Liver (tissue), 9 donors: ENCODE data around the gene APEX1. TPM values are rescaled to one million over a fixed set of nuclear protein-coding genes. Genes with fewer than 3 reads are reported as not detected.

Experiments used
- DNase-seq: peaks from one replicate; pipeline ENCODE4 v3.0.0-alpha.2; 2017; ENCODE audit warnings: low spot score
- H3K27ac ChIP-seq, 2 donors: one replicate each; pipeline ENCODE4 v1.7.0; 2013; ENCODE audit warnings: inconsistent platforms in 2 of 2, low read length in 2 of 2, control low read depth in 1 of 2, low read depth in 1 of 2, mild to moderate bottlenecking in 1 of 2
- H3K27me3 ChIP-seq, 4 donors: one replicate each; pipeline versions ENCODE4 v1.6.1 to v1.7.0; 2013; ENCODE audit warnings: low read length in 3 of 4, inconsistent platforms in 1 of 4, mild to moderate bottlenecking in 1 of 4, moderate library complexity in 1 of 4; ENCODE audit not compliant: control insufficient read depth in 4 of 4, insufficient read depth in 4 of 4
- H3K36me3 ChIP-seq, 4 donors: one replicate each; pipeline versions ENCODE4 v1.6.1 to v1.7.0; 2013; ENCODE audit warnings: low read length in 3 of 4, mild to moderate bottlenecking in 3 of 4, low read depth in 1 of 4, moderate library complexity in 1 of 4; ENCODE audit not compliant: control insufficient read depth in 4 of 4, insufficient read depth in 3 of 4
- H3K4me1 ChIP-seq, 4 donors: one replicate each; pipeline versions ENCODE4 v1.6.1 to v1.7.0; 2013; ENCODE audit warnings: low read length in 3 of 4, mild to moderate bottlenecking in 3 of 4, moderate library complexity in 1 of 4; ENCODE audit not compliant: control insufficient read depth in 4 of 4, insufficient read depth in 4 of 4
- H3K4me3 ChIP-seq, 3 donors: one replicate each; pipeline versions ENCODE4 v1.6.1 to v1.7.0; 2013; ENCODE audit warnings: low read length in 3 of 3, control low read depth in 1 of 3, low read depth in 1 of 3, mild to moderate bottlenecking in 1 of 3
- H3K9ac ChIP-seq, 2 donors: one replicate each; pipeline ENCODE4 v1.7.0; 2013; ENCODE audit warnings: low read length in 2 of 2, mild to moderate bottlenecking in 2 of 2, moderate library complexity in 2 of 2, control low read depth in 1 of 2, low read depth in 1 of 2
- H3K9me3 ChIP-seq, 4 donors: one replicate each; pipeline versions ENCODE4 v1.6.1 to v1.7.0; 2013; ENCODE audit warnings: low read length in 3 of 4; ENCODE audit not compliant: control insufficient read depth in 4 of 4
- ATF3 ChIP-seq: IDR thresholded peaks from 2 replicates; pipeline ENCODE4 v1.6.1; 2016; ENCODE audit warnings: antibody characterized with exemption
- CTCF ChIP-seq: fragments of 150-350 bp; IDR thresholded peaks from 2 replicates; pipeline ENCODE4 v1.5.1; 2017; ENCODE audit warnings: improper control_type of control experiment, low read depth, low read length; ENCODE audit not compliant: missing input control
- EGR1 ChIP-seq, 2 donors: IDR thresholded peaks; 2 replicates each; pipeline ENCODE4 v1.6.1; 2016 to 2018; ENCODE audit warnings: antibody characterized with exemption in 2 of 2, low read depth in 2 of 2
- FOXA1 ChIP-seq: IDR thresholded peaks from 2 replicates; pipeline ENCODE4 v1.6.1; 2016; ENCODE audit warnings: antibody characterized with exemption
- FOXA2 ChIP-seq: IDR thresholded peaks from 2 replicates; pipeline ENCODE4 v1.6.1; 2016; ENCODE audit warnings: antibody characterized with exemption
- GABPA ChIP-seq, 2 donors: IDR thresholded peaks in 1 of 2; conservative IDR thresholded peaks in 1 of 2; 2 replicates each; pipeline ENCODE4 v1.6.1; 2016; ENCODE audit warnings: antibody characterized with exemption in 2 of 2, mild to moderate bottlenecking in 1 of 2, moderate library complexity in 1 of 2
- HNF4A ChIP-seq, 2 donors: conservative IDR thresholded peaks; 2 replicates each; pipeline ENCODE4 v1.6.1; 2016; ENCODE audit warnings: antibody characterized with exemption in 2 of 2, mild to moderate bottlenecking in 2 of 2
- HNF4G ChIP-seq: IDR thresholded peaks from 2 replicates; pipeline ENCODE4 v1.6.1; 2016; ENCODE audit warnings: antibody characterized with exemption
- JUND ChIP-seq, 2 donors: IDR thresholded peaks; 2 replicates each; pipeline ENCODE4 v1.6.1; 2016; ENCODE audit warnings: antibody characterized with exemption in 2 of 2
- MAX ChIP-seq: IDR thresholded peaks from 2 replicates; pipeline ENCODE4 v1.6.1; 2016; ENCODE audit warnings: antibody characterized with exemption
- NR2F2 ChIP-seq: IDR thresholded peaks from 2 replicates; pipeline ENCODE4 v1.6.1; 2016; ENCODE audit warnings: antibody characterized with exemption
- RAD21 ChIP-seq, 2 donors: IDR thresholded peaks; 2 replicates each; pipeline ENCODE4 v1.6.1; 2016; ENCODE audit warnings: antibody characterized with exemption in 2 of 2, mild to moderate bottlenecking in 2 of 2
- REST ChIP-seq: IDR thresholded peaks from 2 replicates; pipeline ENCODE4 v1.6.1; 2016; ENCODE audit warnings: antibody characterized with exemption, mild to moderate bottlenecking
- RXRA ChIP-seq, 2 donors: IDR thresholded peaks; 2 replicates each; pipeline ENCODE4 v1.6.1; 2017 to 2018; ENCODE audit warnings: antibody characterized with exemption in 2 of 2, mild to moderate bottlenecking in 1 of 2
- SP1 ChIP-seq: IDR thresholded peaks from 2 replicates; pipeline ENCODE4 v1.6.1; 2018; ENCODE audit warnings: antibody characterized with exemption, mild to moderate bottlenecking
- TAF1 ChIP-seq: conservative IDR thresholded peaks from 2 replicates; pipeline ENCODE4 v1.6.1; 2016; ENCODE audit warnings: antibody characterized with exemption, mild to moderate bottlenecking
- YY1 ChIP-seq: IDR thresholded peaks from 2 replicates; pipeline ENCODE4 v1.6.1; 2016; ENCODE audit warnings: antibody characterized with exemption, mild to moderate bottlenecking
- WGBS: extraction: QIAGEN DNeasy Blood & Tissue Kit; methylation state at CpG from one replicate; pipeline ENCODE4 v1.1.7; 2013; 5-methylcytosine and 5-hydroxymethylcytosine counted together
- polyA plus RNA-seq, 2 donors: library from polyadenylated mRNA; stranded (reverse) in 1 of 2; unstranded in 1 of 2; fragments of 200-250 nt in 1 of 2; fragments of >200 nt in 1 of 2; fragmentation: Nextera tagmentation in 1 of 2; extraction: Ambion mirVana in 1 of 2; gene quantifications; one replicate each; pipeline versions ENCODE4 v1.2.1 to v1.2.3, GENCODE V29; 2013 to 2015
- total RNA-seq, 2 donors: library from RNA; depleted of rRNA; stranded (reverse); fragments of >200 nt; gene quantifications; one replicate each; pipeline ENCODE4 v1.2.3, GENCODE V29; 2014
- donor health status: healthy.
- donor health status: healthy.
- donor health status: healthy.
- donor health status: healthy.
- donor health status: healthy.

APEX1 gene
- total and polyA plus RNA-seq, 4 donors, result 32.4 to 64.5 (median 46.7) TPM

GRCh38 chr14:20435582-20436362 is 19.3 kb upstream of the APEX1 start, which contains the start of gene KLHL33:
Gene KLHL33, minus strand, starts transcription at chr14:20436166. Its CDS starts 355 bp downstream, at chr14:20435811.
- Histone ChIP-seq H3K27ac (peak within 1 kb of the TSS in 1 of 2 donors; percentile 19), H3K9ac (no peak within 1 kb of the TSS), H3K4me1 (no peaks in the 10 kb centered on the region), H3K36me3 (no peaks in the 10 kb centered on the region), H3K27me3 (no peaks in the 10 kb centered on the region), H3K9me3 (no peaks in the 10 kb centered on the region), H3K4me3 (peak within 1 kb of the TSS in 1 of 3 donors; percentile 22)
- DNase-seq, result no peak
- 87% methylated on average over 17 of the region's 17 CpGs for WGBS
- TF ChIP-seq JUND (IDR thresholded peaks at IDR 0.05) (no peak), RAD21 (IDR thresholded peaks at IDR 0.05) (no peak), MAX (no peak), YY1 (no peak), GABPA (IDR thresholded peaks at IDR 0.05 in 1 of 2, conservative IDR thresholded peaks at IDR 0.05 in 1 of 2) (no peak), NR2F2 (no peak)

- Histone ChIP-seq H3K9ac (no peak overlapping the region), H3K27ac (no peak overlapping the region), H3K27me3 (no peaks in the 10 kb centered on the region), H3K4me3 (no peak overlapping the region), H3K4me1 (peaks cover 0 to 2% (median 0%) of the 10 kb centered on the region in 4 donors), H3K9me3 (no peaks in the 10 kb centered on the region), H3K36me3 (no peaks in the 10 kb centered on the region)
- no peak for TF ChIP-seq GABPA (IDR thresholded peaks at IDR 0.05 in 1 of 2, conservative IDR thresholded peaks at IDR 0.05 in 1 of 2)
- no peak for TF ChIP-seq FOXA2
- TF ChIP-seq TAF1, result no peak
- TF ChIP-seq REST, result no peak
- no peak for TF ChIP-seq FOXA1
- TF ChIP-seq HNF4G, result no peak
- TF ChIP-seq HNF4A (conservative IDR thresholded peaks at IDR 0.05), result no peak
- TF ChIP-seq ATF3, result no peak
- TF ChIP-seq NR2F2, result no peak
- no peak for TF ChIP-seq CTCF
- no peak for TF ChIP-seq RAD21 (IDR thresholded peaks at IDR 0.05)
- no peak for TF ChIP-seq SP1
- no peak for TF ChIP-seq RXRA (IDR thresholded peaks at IDR 0.05)
- no peak for TF ChIP-seq EGR1 (IDR thresholded peaks at IDR 0.05; ENCODE audit: low read depth in 2 of 2)
- no peak for TF ChIP-seq YY1
- DNase-seq, result no peak
- WGBS, result 93% methylated on average over 4 of the region's 4 CpGs
Measured at GRCh38 chr14:20436363-20436755, 18.7 kb upstream of the APEX1 start.
